K562 (cell line): ENCODE results near the gene PRPF8. TPM values are rescaled to one million over a fixed set of nuclear protein-coding genes. Genes with fewer than 3 reads are reported as not detected.
A peak's percentile ranks its signal among the peaks of the same experiment; 100 is the strongest.

Source experiments
- ARHGAP35 ChIP-seq: fragments of 450-650 bp; IDR thresholded peaks from 2 replicates; pipeline ENCODE4 v1.6.1; 2018; ENCODE audit not compliant: partially characterized antibody
- DIDO1 ChIP-seq: fragments of 450-650 bp; IDR thresholded peaks from 2 replicates; pipeline ENCODE4 v1.6.1; 2016; ENCODE audit warnings: low read depth, missing biosample characterization, missing genetic modification characterization
- ELF4 ChIP-seq: fragments of 450-650 bp; formaldehyde crosslinking; IDR thresholded peaks from 2 replicates; pipeline ENCODE4 v1.4.0; 2022; ENCODE audit warnings: missing genetic modification characterization
- KDM4B ChIP-seq, 2 experiments: fragments of 450-650 bp in 1 of 2; sonication (generic) in 1 of 2; IDR thresholded peaks; 2 replicates each; pipeline ENCODE4 v1.6.1; 2016 to 2017; ENCODE audit warnings: borderline replicate concordance in 2 of 2, antibody characterized with exemption in 1 of 2, low read depth in 1 of 2, mild to moderate bottlenecking in 1 of 2
- PTTG1 ChIP-seq: fragments of 450-650 bp; IDR thresholded peaks from 2 replicates; pipeline ENCODE4 v1.6.1; 2016; ENCODE audit warnings: low read depth, mild to moderate bottlenecking, missing genetic modification characterization, missing compliant biosample characterization
- RBM17 ChIP-seq: fragments of 200-400 bp; formaldehyde crosslinking; IDR thresholded peaks from 2 replicates; pipeline ENCODE4 v1.6.1; 2017; ENCODE audit warnings: low read depth, mild to moderate bottlenecking, low read length, borderline replicate concordance
- TCF7L2 ChIP-seq: fragments of 150-350 bp; IDR thresholded peaks from 2 replicates; pipeline ENCODE4 v1.6.1; 2016; ENCODE audit warnings: low read depth, mild to moderate bottlenecking, low read length, moderate library complexity
- TFAM ChIP-seq: fragments of 250-450 bp; sonication (Bioruptor Pico); conservative IDR thresholded peaks from 2 replicates; pipeline ENCODE4 v1.5.0; 2021; ENCODE audit warnings: mild to moderate bottlenecking, moderate library complexity
- ZNF507 ChIP-seq: conservative IDR thresholded peaks from 2 replicates; pipeline ENCODE4 v1.6.1; 2017; ENCODE audit warnings: missing genetic modification characterization, missing compliant biosample characterization
- polyA plus RNA-seq, 8 experiments: library from polyadenylated mRNA; depleted of rRNA in 4 of 8; stranded (reverse) in 5 of 8; unstranded in 3 of 8; fragments of >200 nt; fragmentation: Nextera tagmentation in 2 of 8; fragmentation: Illumina TruSeq in 1 of 8; extraction: Ambion mirVana in 2 of 8; extraction: Trizol in 1 of 8; gene quantifications; 2 replicates each; pipeline versions ENCODE4 v1.2.1 to v1.2.3, GENCODE V29; 2011 to 2014; ENCODE audit warnings: inconsistent platforms in 1 of 8, missing spikeins in 1 of 8
- total RNA-seq, 7 experiments: library from RNA; depleted of rRNA in 6 of 7; stranded (reverse); fragments of >200 nt in 6 of 7; fragmentation: Illumina TruSeq in 2 of 7; extraction: Trizol in 2 of 7; gene quantifications; 2 replicates each; pipeline versions ENCODE4 v1.2.1 to v1.2.3, GENCODE V29; 2011 to 2021; ENCODE audit warnings: low replicate concordance in 1 of 7
- TF ChIP-seq, protein P1 (sequence below), 2 experiments: fragments of 450-650 bp; IDR thresholded peaks; 2 replicates each; pipeline ENCODE4 v1.6.1; 2016; ENCODE audit warnings: mild to moderate bottlenecking in 2 of 2, borderline replicate concordance in 1 of 2, low read depth in 1 of 2, moderate library complexity in 1 of 2
- TF ChIP-seq, protein P2 (sequence below), 2 experiments: fragments of 450-650 bp; conservative IDR thresholded peaks; 2 replicates each; pipeline ENCODE4 v1.6.1; 2017; ENCODE audit warnings: mild to moderate bottlenecking in 2 of 2, moderate library complexity in 2 of 2
- TF ChIP-seq, protein P3 (sequence below), 2 experiments: fragments of 450-650 bp; IDR thresholded peaks; 2 replicates each; pipeline ENCODE4 v1.6.1; 2018; ENCODE audit warnings: mild to moderate bottlenecking in 2 of 2, low read depth in 1 of 2; ENCODE audit not compliant: partially characterized antibody in 2 of 2

Gene PRPF8
- total and polyA plus RNA-seq, 9 of the 15 experiments (the other 6 are each of a cell fraction or from before 2014, with no cell fraction given), result 64.3 to 294 (median 85.9) TPM

DNA sequence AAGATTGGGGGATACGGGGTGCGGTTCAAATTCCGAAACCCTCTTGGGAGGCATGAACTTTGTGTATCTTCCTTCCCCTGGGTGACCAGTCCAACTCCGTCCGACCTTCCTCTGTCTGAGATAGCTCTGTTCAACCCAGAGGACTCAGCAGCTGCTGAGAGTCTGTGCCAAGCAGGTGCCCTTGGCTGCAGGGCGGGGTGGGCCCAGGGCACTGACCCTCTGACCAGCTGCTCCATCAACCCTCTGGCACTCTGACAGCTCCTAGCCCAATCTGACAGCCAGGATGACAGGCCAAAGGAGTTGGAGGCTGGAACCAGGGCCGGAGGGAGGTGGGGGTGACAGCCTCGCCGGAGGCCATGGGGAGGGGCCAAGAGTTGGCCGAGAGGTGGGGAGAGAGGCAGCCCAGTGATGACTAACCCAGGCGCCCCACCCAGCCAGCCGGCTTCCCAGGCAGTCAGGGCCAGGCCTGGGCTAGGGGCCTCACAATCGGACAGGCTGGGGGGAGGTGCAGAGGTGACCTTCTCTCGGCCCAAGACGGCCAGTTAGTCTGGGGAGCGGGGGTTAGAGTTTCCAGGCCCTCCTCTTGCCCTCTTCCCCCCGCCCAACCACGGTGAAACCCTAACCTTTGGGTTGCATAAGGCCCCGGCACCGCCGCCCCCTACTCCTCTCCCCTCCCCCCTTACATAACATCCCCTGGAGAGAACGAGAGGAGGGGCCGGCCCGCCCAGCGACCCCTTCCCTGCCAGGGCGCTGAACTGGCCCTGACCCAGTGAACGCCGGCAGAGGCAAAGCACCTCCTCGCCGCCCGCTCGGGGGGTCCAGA lies 30.5 kb upstream of the PRPF8 start (continued):
- TF ChIP-seq, protein P1, sequence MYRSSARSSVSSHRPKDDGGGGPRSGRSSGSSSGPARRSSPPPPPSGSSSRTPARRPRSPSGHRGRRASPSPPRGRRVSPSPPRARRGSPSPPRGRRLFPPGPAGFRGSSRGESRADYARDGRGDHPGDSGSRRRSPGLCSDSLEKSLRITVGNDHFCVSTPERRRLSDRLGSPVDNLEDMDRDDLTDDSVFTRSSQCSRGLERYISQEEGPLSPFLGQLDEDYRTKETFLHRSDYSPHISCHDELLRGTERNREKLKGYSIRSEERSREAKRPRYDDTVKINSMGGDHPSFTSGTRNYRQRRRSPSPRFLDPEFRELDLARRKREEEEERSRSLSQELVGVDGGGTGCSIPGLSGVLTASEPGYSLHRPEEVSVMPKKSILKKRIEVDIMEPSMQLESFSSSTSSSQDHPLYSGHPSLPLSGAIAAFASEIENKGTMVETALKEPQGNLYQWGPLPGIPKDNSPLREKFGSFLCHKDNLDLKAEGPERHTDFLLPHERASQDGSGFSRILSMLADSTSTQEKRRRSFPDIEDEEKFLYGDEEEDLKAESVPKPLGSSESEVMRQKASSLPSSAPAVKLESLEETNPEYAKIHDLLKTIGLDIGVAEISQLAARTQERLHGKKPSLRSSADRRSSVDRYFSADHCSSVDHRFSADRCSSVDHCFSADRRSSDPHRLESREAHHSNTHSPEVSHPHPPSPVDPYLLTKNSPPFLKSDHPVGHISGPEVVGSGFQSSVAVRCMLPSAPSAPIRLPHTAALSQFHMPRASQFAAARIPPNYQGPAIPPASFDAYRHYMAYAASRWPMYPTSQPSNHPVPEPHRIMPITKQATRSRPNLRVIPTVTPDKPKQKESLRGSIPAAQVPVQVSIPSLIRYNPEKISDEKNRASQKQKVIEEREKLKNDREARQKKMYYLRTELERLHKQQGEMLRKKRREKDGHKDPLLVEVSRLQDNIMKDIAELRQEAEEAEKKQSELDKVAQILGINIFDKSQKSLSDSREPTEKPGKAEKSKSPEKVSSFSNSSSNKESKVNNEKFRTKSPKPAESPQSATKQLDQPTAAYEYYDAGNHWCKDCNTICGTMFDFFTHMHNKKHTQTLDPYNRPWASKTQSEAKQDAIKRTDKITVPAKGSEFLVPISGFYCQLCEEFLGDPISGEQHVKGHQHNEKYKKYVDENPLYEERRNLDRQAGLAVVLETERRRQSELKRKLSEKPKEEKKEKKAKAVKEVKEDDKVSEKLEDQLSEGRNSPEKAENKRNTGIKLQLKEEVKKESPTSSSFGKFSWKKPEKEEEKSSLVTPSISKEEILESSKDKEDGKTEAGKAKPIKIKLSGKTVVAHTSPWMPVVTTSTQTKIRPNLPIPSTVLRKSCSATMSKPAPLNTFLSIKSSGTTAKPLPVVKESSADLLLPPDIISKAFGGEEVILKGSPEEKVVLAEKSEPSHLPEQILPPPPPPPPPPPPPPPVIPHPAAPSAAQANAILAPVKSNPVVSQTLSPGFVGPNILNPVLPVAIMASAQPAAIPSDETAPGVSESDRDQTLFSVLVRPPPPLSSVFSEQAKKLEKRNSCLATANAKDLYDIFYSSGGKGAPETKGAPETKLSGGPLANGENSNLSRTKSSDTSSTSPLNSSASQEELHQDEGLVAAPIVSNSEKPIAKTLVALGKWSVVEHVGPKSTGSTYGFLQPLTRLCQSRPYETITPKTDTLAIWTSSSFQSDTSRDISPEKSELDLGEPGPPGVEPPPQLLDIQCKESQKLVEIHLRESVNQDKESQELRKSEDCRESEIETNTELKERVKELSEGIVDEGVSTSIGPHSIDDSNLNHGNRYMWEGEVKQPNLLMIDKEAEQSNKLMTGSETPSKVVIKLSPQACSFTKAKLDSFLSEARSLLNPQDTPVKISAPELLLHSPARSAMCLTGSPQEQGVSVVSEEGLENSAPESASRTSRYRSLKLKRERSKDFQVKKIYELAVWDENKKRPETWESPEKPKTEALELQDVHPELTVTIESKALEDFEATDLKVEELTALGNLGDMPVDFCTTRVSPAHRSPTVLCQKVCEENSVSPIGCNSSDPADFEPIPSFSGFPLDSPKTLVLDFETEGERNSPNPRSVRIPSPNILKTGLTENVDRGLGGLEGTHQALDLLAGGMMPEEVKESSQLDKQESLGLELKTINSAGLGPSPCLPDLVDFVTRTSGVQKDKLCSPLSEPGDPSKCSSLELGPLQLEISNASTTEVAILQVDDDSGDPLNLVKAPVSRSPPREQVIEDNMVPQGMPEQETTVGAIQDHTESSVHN (IDR thresholded peaks at IDR 0.05; ENCODE audit: borderline replicate concordance in 1 of 2, low read depth in 1 of 2), result peak in 1 of 2 experiments; percentile 32; a peak in 1 of 4 replicates
- TF ChIP-seq ZNF507 (tag), result no peak
- no peak for TF ChIP-seq KDM4B (IDR thresholded peaks at IDR 0.05; ENCODE audit: borderline replicate concordance in 2 of 2, low read depth in 1 of 2)
- no peak for TF ChIP-seq TCF7L2
- TF ChIP-seq ARHGAP35, result no peak
- TF ChIP-seq DIDO1 (tag), result no peak
- TF ChIP-seq, protein P2, sequence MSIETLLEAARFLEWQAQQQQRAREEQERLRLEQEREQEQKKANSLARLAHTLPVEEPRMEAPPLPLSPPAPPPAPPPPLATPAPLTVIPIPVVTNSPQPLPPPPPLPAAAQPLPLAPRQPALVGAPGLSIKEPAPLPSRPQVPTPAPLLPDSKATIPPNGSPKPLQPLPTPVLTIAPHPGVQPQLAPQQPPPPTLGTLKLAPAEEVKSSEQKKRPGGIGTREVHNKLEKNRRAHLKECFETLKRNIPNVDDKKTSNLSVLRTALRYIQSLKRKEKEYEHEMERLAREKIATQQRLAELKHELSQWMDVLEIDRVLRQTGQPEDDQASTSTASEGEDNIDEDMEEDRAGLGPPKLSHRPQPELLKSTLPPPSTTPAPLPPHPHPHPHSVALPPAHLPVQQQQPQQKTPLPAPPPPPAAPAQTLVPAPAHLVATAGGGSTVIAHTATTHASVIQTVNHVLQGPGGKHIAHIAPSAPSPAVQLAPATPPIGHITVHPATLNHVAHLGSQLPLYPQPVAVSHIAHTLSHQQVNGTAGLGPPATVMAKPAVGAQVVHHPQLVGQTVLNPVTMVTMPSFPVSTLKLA (conservative IDR thresholded peaks at IDR 0.05), result peak; percentile 73 to 86; a peak in 3 of 4 replicates
- TF ChIP-seq RBM17, result no peak
- no peak for TF ChIP-seq PTTG1 (tag)
- no peak for TF ChIP-seq ELF4
- TF ChIP-seq, protein P3, sequence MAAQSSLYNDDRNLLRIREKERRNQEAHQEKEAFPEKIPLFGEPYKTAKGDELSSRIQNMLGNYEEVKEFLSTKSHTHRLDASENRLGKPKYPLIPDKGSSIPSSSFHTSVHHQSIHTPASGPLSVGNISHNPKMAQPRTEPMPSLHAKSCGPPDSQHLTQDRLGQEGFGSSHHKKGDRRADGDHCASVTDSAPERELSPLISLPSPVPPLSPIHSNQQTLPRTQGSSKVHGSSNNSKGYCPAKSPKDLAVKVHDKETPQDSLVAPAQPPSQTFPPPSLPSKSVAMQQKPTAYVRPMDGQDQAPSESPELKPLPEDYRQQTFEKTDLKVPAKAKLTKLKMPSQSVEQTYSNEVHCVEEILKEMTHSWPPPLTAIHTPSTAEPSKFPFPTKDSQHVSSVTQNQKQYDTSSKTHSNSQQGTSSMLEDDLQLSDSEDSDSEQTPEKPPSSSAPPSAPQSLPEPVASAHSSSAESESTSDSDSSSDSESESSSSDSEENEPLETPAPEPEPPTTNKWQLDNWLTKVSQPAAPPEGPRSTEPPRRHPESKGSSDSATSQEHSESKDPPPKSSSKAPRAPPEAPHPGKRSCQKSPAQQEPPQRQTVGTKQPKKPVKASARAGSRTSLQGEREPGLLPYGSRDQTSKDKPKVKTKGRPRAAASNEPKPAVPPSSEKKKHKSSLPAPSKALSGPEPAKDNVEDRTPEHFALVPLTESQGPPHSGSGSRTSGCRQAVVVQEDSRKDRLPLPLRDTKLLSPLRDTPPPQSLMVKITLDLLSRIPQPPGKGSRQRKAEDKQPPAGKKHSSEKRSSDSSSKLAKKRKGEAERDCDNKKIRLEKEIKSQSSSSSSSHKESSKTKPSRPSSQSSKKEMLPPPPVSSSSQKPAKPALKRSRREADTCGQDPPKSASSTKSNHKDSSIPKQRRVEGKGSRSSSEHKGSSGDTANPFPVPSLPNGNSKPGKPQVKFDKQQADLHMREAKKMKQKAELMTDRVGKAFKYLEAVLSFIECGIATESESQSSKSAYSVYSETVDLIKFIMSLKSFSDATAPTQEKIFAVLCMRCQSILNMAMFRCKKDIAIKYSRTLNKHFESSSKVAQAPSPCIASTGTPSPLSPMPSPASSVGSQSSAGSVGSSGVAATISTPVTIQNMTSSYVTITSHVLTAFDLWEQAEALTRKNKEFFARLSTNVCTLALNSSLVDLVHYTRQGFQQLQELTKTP (IDR thresholded peaks at IDR 0.05; ENCODE audit: low read depth in 1 of 2, partially characterized antibody in 2 of 2), result no peak
- TF ChIP-seq TFAM (CRISPR knock-in tag), result no peak
